Measurements from ENCODE around the gene ABHD17B. TPM values are rescaled to one million over a fixed set of nuclear protein-coding genes. Genes with fewer than 3 reads are reported as not detected.

The ABHD17B gene
- total RNA-seq, 1 experiment from 2014 or later = 21.9 TPM

- BruUV-seq (replicated peaks) = no TSS peak
- no peak for DNase-seq
- no peaks in the 10 kb centered on the region for H3F3A ChIP-seq (ENCODE audit: insufficient read depth, low read depth)
- ChIA-PET POLR2A (ENCODE audit: unreplicated experiment) (no interaction called here), CTCF (no interaction called here)
- no peaks in the 10 kb centered on the region for H3K79me2 ChIP-seq (ENCODE audit: low read depth)
- no peaks in the 10 kb centered on the region for H4K20me1 ChIP-seq (ENCODE audit: insufficient read depth)
- no peaks in the 10 kb centered on the region for H3K9me2 ChIP-seq (ENCODE audit: insufficient read depth)
- no peak overlapping the region for H2AFZ ChIP-seq
- no peaks in the 10 kb centered on the region for H3K27me3 ChIP-seq (ENCODE audit: insufficient read depth, low read depth)
- H3K27ac ChIP-seq = no peak overlapping the region
- intact Hi-C loops (cut with micrococcal nuclease; ENCODE audit: unreplicated experiment) = no loop called here
- TF ChIP-seq CTCF (conservative IDR thresholded peaks at IDR 0.05) (no peak), EZH2 (IDR thresholded peaks at IDR 0.05; ENCODE audit: low read depth) (no peak)
- H3K4me1 ChIP-seq (replicated peaks; ENCODE audit: insufficient read depth) = peaks cover 14% of the 10 kb centered on the region
- H3K36me3 ChIP-seq (ENCODE audit: low read depth) = no peaks in the 10 kb centered on the region
- no peak overlapping the region for H3K4me3 ChIP-seq
- H3K4me2 ChIP-seq = no peak overlapping the region
- H3K9me3 ChIP-seq (ENCODE audit: insufficient read depth, low read depth) = no peaks in the 10 kb centered on the region
Observed at GRCh38 chr9:71822935-71823334, 88.1 kb downstream of the ABHD17B start.

- Histone ChIP-seq H3K4me1 (replicated peaks; ENCODE audit: insufficient read depth) (peaks cover 14% of the 10 kb centered on the region), H3K27me3 (ENCODE audit: insufficient read depth, low read depth) (no peaks in the 10 kb centered on the region), H3K27ac (no peak overlapping the region), H3K79me2 (ENCODE audit: low read depth) (no peaks in the 10 kb centered on the region), H2AFZ (no peak overlapping the region), H4K20me1 (ENCODE audit: insufficient read depth) (no peaks in the 10 kb centered on the region), H3F3A (ENCODE audit: insufficient read depth, low read depth) (no peaks in the 10 kb centered on the region), H3K36me3 (ENCODE audit: low read depth) (no peaks in the 10 kb centered on the region), H3K9me3 (ENCODE audit: insufficient read depth, low read depth) (no peaks in the 10 kb centered on the region), H3K9me2 (ENCODE audit: insufficient read depth) (no peaks in the 10 kb centered on the region), H3K4me3 (no peak overlapping the region), H3K4me2 (no peak overlapping the region)
- CTCF ChIA-PET = no interaction called here
- DNase-seq = no peak
- TF ChIP-seq EZH2 (IDR thresholded peaks at IDR 0.05; ENCODE audit: low read depth) (no peak), CTCF (conservative IDR thresholded peaks at IDR 0.05) (no peak)
- POLR2A ChIA-PET (ENCODE audit: unreplicated experiment) = no interaction called here
- no TSS peak for BruUV-seq (replicated peaks)
- intact Hi-C loops (cut with micrococcal nuclease; ENCODE audit: unreplicated experiment) = no loop called here
Observed at GRCh38 chr9:71822456-71822855, 88.5 kb downstream of the ABHD17B start.

GRCh38 chr9:71821405-71821804, 89.6 kb downstream of the ABHD17B start:
- no peak overlapping the region for H3K4me3 ChIP-seq
- H3K4me2 ChIP-seq = no peak overlapping the region
- H3K9me3 ChIP-seq (ENCODE audit: insufficient read depth, low read depth) = no peaks in the 10 kb centered on the region
- no peaks in the 10 kb centered on the region for H3K79me2 ChIP-seq (ENCODE audit: low read depth)
- H3K4me1 ChIP-seq (replicated peaks; ENCODE audit: insufficient read depth) = peaks cover 11% of the 10 kb centered on the region
- BruUV-seq (replicated peaks) = no TSS peak
- no peaks in the 10 kb centered on the region for H3F3A ChIP-seq (ENCODE audit: insufficient read depth, low read depth)
- H3K27ac ChIP-seq = no peak overlapping the region
- POLR2A ChIA-PET (ENCODE audit: unreplicated experiment) = no interaction called here
- H3K27me3 ChIP-seq (ENCODE audit: insufficient read depth, low read depth) = no peaks in the 10 kb centered on the region
- CTCF ChIA-PET = no interaction called here
- H4K20me1 ChIP-seq (ENCODE audit: insufficient read depth) = no peaks in the 10 kb centered on the region
- H3K36me3 ChIP-seq (ENCODE audit: low read depth) = no peaks in the 10 kb centered on the region
- DNase-seq = no peak
- TF ChIP-seq EZH2 (IDR thresholded peaks at IDR 0.05; ENCODE audit: low read depth) (no peak), CTCF (conservative IDR thresholded peaks at IDR 0.05) (no peak)
- H3K9me2 ChIP-seq (ENCODE audit: insufficient read depth) = no peaks in the 10 kb centered on the region
- intact Hi-C loops (cut with micrococcal nuclease; ENCODE audit: unreplicated experiment) = no loop called here
- H2AFZ ChIP-seq = no peak overlapping the region
